Trophoblast cell (in vitro differentiated cells and primary cell): ENCODE results near the gene KPNA1.
A peak's percentile ranks its signal among the peaks of the same experiment; 100 is the strongest.

Experiments used
- DNase-seq, 2 donors: peaks; one replicate each; pipeline ENCODE4 v3.0.0-alpha.2; 2016
- H2AFZ ChIP-seq: 2 replicates; pipeline ENCODE4 v1.6.1; 2013; ENCODE audit warnings: low read length, moderate library complexity, mild to moderate bottlenecking; ENCODE audit not compliant: insufficient read depth, poor library complexity
- H2AK5ac ChIP-seq: 2 replicates; pipeline ENCODE4 v1.6.1; 2013; ENCODE audit warnings: mild to moderate bottlenecking, low read length
- H2BK120ac ChIP-seq: 2 replicates; pipeline ENCODE4 v1.6.1; 2013; ENCODE audit warnings: low read length, mild to moderate bottlenecking, moderate library complexity; ENCODE audit not compliant: insufficient read depth, poor library complexity
- H2BK12ac ChIP-seq: 2 replicates; pipeline ENCODE4 v1.6.1; 2013; ENCODE audit warnings: mild to moderate bottlenecking, low read length, moderate library complexity
- H2BK5ac ChIP-seq: 2 replicates; pipeline ENCODE4 v1.6.1; 2013; ENCODE audit warnings: low read length, low read depth, moderate library complexity, mild to moderate bottlenecking; ENCODE audit not compliant: poor library complexity
- H3K14ac ChIP-seq: 2 replicates; pipeline ENCODE4 v1.6.1; 2013; ENCODE audit warnings: mild to moderate bottlenecking, low read length
- H3K18ac ChIP-seq: 2 replicates; pipeline ENCODE4 v1.6.1; 2013; ENCODE audit warnings: mild to moderate bottlenecking, low read length
- H3K23ac ChIP-seq: 2 replicates; pipeline ENCODE4 v1.6.1; 2013; ENCODE audit warnings: low read length
- H3K27ac ChIP-seq: 2 replicates; pipeline ENCODE4 v1.5.1; 2013; ENCODE audit warnings: low read depth, mild to moderate bottlenecking, inconsistent platforms, low read length, moderate library complexity
- H3K27me3 ChIP-seq: 2 replicates; pipeline ENCODE4 v1.6.1; 2013; ENCODE audit warnings: inconsistent platforms, mild to moderate bottlenecking, low read length, moderate library complexity; ENCODE audit not compliant: insufficient read depth
- H3K36me3 ChIP-seq, 2 experiments: 1 replicate in 1 of 2; 2 replicates in 1 of 2; pipeline ENCODE4 v1.6.1; 2013; ENCODE audit warnings: low read length in 2 of 2, mild to moderate bottlenecking in 2 of 2, moderate library complexity in 1 of 2; ENCODE audit not compliant: insufficient read depth in 2 of 2, control insufficient read depth in 1 of 2
- H3K4ac ChIP-seq: 2 replicates; pipeline ENCODE4 v1.6.1; 2013; ENCODE audit warnings: low read depth, mild to moderate bottlenecking, low read length, moderate library complexity
- H3K4me1 ChIP-seq, 2 experiments: 1 replicate in 1 of 2; 2 replicates in 1 of 2; pipeline ENCODE4 v1.6.1; 2013; ENCODE audit warnings: low read length in 2 of 2, mild to moderate bottlenecking in 2 of 2, moderate library complexity in 1 of 2; ENCODE audit not compliant: insufficient read depth in 2 of 2, control insufficient read depth in 1 of 2
- H3K4me2 ChIP-seq: 2 replicates; pipeline ENCODE4 v1.6.1; 2013; ENCODE audit warnings: inconsistent platforms, mild to moderate bottlenecking, low read length, moderate library complexity
- H3K4me3 ChIP-seq: 2 replicates; pipeline ENCODE4 v1.5.1; 2013; ENCODE audit warnings: mild to moderate bottlenecking, low read depth, low read length, inconsistent platforms
- H3K79me1 ChIP-seq: one replicate; pipeline ENCODE4 v1.6.1; 2013; ENCODE audit warnings: low read length
- H3K79me2 ChIP-seq: 2 replicates; pipeline ENCODE4 v1.6.1; 2013; ENCODE audit warnings: low read length, mild to moderate bottlenecking; ENCODE audit not compliant: control insufficient read depth, insufficient read depth, poor library complexity
- H3K9ac ChIP-seq: 2 replicates; pipeline ENCODE4 v1.6.1; 2013; ENCODE audit warnings: mild to moderate bottlenecking, low read length
- H3K9me3 ChIP-seq: 2 replicates; pipeline ENCODE4 v1.6.1; 2013; ENCODE audit warnings: low read depth, mild to moderate bottlenecking, control low read depth, inconsistent platforms, low read length; ENCODE audit not compliant: insufficient read depth
- H4K12ac ChIP-seq: 2 replicates; pipeline ENCODE4 v1.6.1; 2013; ENCODE audit warnings: low read depth, mild to moderate bottlenecking, low read length, moderate library complexity
- H4K8ac ChIP-seq: 2 replicates; pipeline ENCODE4 v1.6.1; 2013; ENCODE audit warnings: low read depth, mild to moderate bottlenecking, low read length, moderate library complexity
- H4K91ac ChIP-seq: one replicate; pipeline ENCODE4 v1.6.1; 2013; ENCODE audit warnings: low read depth, mild to moderate bottlenecking, low read length, moderate library complexity
- WGBS: extraction: QIAGEN DNeasy Blood & Tissue Kit; methylation state at CpG from one replicate; pipeline ENCODE4 v1.1.7; 2013; ENCODE audit warnings: missing lambda C conversion rate; ENCODE audit not compliant: insufficient read length, insufficient coverage; ENCODE audit errors: extremely low coverage; 5-methylcytosine and 5-hydroxymethylcytosine counted together

Gene KPNA1

DNA sequence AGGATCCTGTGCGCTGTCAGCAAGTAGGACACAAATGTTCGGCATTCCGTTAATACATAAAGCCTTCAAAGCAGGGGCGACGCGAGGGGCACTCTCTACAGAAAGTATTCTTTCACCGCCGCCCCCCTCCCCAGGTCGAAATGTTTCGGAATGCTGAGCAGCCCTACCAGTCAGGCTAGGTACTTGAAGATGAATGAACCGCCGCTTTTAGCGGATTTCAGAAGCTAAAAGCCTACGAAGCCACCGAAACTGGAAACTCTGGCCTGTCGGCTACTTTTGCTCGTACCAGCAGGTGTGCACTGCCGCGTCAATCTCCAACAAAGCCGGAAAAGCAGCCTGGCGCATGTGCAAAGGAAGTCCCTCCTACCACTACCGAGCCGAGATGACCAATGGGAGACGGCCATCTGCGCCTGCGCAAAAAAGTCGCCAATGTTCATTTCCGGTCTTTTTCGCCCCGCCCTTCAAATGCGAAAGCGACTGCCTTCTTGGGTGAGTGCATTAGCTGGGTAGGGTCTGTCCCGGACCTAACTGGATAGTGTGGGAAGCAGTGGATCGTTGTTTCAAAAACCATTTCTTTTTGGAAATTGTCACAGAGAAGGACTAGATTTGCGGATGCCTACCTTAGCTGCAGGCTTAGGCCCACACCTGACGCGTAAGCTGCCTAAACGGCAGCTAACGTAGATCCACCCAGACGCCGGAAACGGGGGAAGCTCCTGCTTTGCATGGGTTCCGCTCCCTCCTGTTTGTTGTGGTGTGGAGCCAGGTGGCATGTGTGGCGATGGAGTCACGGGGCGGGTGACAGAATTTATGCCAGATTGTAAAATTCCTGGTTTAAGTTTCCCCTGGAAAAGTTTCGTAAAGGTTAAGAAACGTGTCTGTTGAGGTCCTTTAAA lies 98.7 kb downstream of the KPNA1 start, which contains the start of gene WDR5B:
WDR5B (minus strand) TSS at position 301 of the 893 bp plus-strand sequence. CDS start 534 bp downstream, outside the sequence.
- Histone ChIP-seq H4K8ac (peak within 1 kb of the TSS; percentile 95), H3K79me1 (peaks cover 8% of the 10 kb centered on the region), H3K27ac (peak within 1 kb of the TSS; percentile 87), H2AFZ (peak within 1 kb of the TSS; percentile 81), H3K27me3 (no peaks in the 10 kb centered on the region), H2BK5ac (peak within 1 kb of the TSS; percentile 94), H3K79me2 (peaks cover 3% of the 10 kb centered on the region), H3K14ac (peak within 1 kb of the TSS; percentile 79), H3K4me3 (peak within 1 kb of the TSS; percentile 79), H2AK5ac (peak within 1 kb of the TSS; percentile 35), H3K18ac (peak within 1 kb of the TSS; percentile 61), H3K4me1 (peaks cover 3 to 6% of the 10 kb centered on the region in 2 experiments), H3K36me3 (no peaks in the 10 kb centered on the region), H3K9me3 (no peaks in the 10 kb centered on the region), H2BK12ac (no peak within 1 kb of the TSS), H4K91ac (peak within 1 kb of the TSS; percentile 79), H3K23ac (no peak within 1 kb of the TSS), H2BK120ac (peak within 1 kb of the TSS; percentile 36), H3K9ac (peak within 1 kb of the TSS; percentile 93), H3K4me2 (peak within 1 kb of the TSS; percentile 90), H4K12ac (peak within 1 kb of the TSS; percentile 91), H3K4ac (peak within 1 kb of the TSS; percentile 44)
- WGBS = no CpG with 5 or more reads among the region's 48 CpGs
- DNase-seq = peak; percentile 99 to 100

DNA sequence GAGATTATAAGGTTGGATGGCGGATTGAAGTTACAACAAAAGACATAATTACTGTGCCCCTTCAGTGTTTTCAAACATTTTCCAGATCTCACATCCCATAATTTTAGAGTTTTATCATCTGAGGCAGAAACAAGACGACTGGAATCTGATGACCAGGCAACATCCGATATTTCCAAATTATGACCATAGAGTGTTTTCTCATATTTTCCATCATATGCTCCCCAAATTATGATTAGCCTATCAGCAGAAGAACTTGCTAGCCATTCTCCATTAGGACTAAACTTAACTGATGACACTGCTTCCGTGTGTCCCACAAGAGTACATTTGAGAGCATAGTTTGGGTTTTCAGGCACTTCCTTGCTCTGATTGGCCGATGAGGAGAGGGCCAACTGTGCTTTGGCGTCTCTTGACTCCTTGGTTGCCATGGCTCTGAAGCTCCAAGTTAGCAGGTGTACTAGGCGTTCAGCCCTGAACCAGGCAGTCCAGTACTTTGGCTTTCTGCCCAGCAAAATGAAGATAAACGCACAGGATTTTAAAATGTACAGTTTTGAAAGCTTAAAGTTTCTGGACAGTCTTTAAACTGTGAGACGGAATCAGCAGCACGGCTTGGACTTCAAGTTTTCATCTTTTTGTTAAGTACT lies 99.5 kb downstream of the KPNA1 start:
- H2BK12ac ChIP-seq = no peak overlapping the region
- no peak overlapping the region for H2BK5ac ChIP-seq
- no peaks in the 10 kb centered on the region for H3K27me3 ChIP-seq
- H2BK120ac ChIP-seq = no peak overlapping the region
- peak overlapping the region; percentile 90 for H3K4me2 ChIP-seq
- no CpG with 5 or more reads among the region's 10 CpGs for WGBS
- H3K36me3 ChIP-seq = no peaks in the 10 kb centered on the region
- peak overlapping the region; percentile 92 for H4K8ac ChIP-seq
- peak overlapping the region; percentile 44 for H3K4ac ChIP-seq
- peaks cover 3% of the 10 kb centered on the region for H3K79me2 ChIP-seq
- peak overlapping the region; percentile 79 for H3K14ac ChIP-seq
- DNase-seq = peak; percentile 37 to 59
- H4K12ac ChIP-seq = peak overlapping the region; percentile 90
- H4K91ac ChIP-seq = peak overlapping the region; percentile 68
- no peaks in the 10 kb centered on the region for H3K9me3 ChIP-seq
- peak overlapping the region; percentile 79 for H3K4me3 ChIP-seq
- H2AK5ac ChIP-seq = no peak overlapping the region
- H3K9ac ChIP-seq = peak overlapping the region; percentile 76
- peaks cover 8% of the 10 kb centered on the region for H3K79me1 ChIP-seq
- H3K27ac ChIP-seq = peak overlapping the region; percentile 53
- H3K18ac ChIP-seq = no peak overlapping the region
- H2AFZ ChIP-seq = peak overlapping the region; percentile 81
- no peak overlapping the region for H3K23ac ChIP-seq
- peaks cover 3 to 6% of the 10 kb centered on the region in 2 experiments for H3K4me1 ChIP-seq

DNA sequence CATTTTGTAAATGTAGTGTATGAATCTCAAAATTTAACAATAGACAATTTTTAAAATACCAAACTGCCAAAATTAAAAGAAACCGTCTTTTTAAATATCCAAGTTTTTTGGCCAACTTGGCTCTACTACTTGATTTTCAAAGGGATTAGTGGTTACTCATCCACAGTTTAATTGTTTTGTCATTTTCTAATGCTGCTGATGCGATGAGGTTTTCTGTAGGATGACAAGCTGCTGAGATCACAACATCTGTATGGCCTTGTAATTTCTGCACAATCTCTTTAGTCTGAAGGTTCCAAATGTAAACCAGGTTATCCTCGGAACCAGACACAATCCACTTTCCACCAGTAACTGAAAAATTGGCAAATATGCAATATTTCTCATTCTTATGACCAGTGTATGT lies 100.3 kb downstream of the KPNA1 start:
- Histone ChIP-seq H3K4ac (no peak overlapping the region), H3K79me2 (peaks cover 3% of the 10 kb centered on the region), H3K27me3 (no peaks in the 10 kb centered on the region), H3K9me3 (no peaks in the 10 kb centered on the region), H3K4me3 (no peak overlapping the region), H3K23ac (no peak overlapping the region), H4K12ac (no peak overlapping the region), H3K4me2 (no peak overlapping the region), H2AK5ac (no peak overlapping the region), H2BK12ac (no peak overlapping the region), H3K27ac (no peak overlapping the region), H3K14ac (no peak overlapping the region), H3K36me3 (peaks cover 1 to 4% of the 10 kb centered on the region in 2 experiments), H4K91ac (no peak overlapping the region), H2BK5ac (no peak overlapping the region), H3K79me1 (peaks cover 8% of the 10 kb centered on the region), H4K8ac (no peak overlapping the region), H3K9ac (no peak overlapping the region), H2AFZ (no peak overlapping the region), H3K4me1 (peaks cover 3 to 6% of the 10 kb centered on the region in 2 experiments), H2BK120ac (no peak overlapping the region), H3K18ac (no peak overlapping the region)
- no peak for DNase-seq
- WGBS = no CpG with 5 or more reads among the region's 3 CpGs

DNA sequence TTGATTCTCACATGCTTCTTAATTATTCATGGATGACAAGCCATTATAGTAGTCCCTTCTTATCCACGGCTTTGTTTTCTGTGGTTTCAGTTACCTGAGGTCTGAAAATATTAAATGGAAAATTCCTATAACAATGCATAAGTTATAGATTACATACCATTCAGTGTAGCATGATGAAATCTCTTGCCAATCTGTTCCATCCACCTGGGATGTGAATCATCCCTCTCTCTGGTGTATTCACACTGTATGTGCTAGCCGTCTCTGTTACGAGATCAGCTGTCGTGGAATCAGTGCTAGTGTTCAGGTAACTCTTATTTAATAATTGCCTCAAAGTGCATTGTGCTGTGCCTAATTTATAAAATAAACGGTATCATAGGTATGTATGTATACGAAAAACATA lies 104.1 kb downstream of the KPNA1 start:
- no peak overlapping the region for H2BK5ac ChIP-seq
- no peak overlapping the region for H2AK5ac ChIP-seq
- H3K9me3 ChIP-seq = no peaks in the 10 kb centered on the region
- H3K27me3 ChIP-seq = no peaks in the 10 kb centered on the region
- H3K23ac ChIP-seq = no peak overlapping the region
- no peak overlapping the region for H3K4ac ChIP-seq
- peaks cover 0 to 3% of the 10 kb centered on the region in 2 experiments for H3K4me1 ChIP-seq
- H3K14ac ChIP-seq = no peak overlapping the region
- WGBS = no CpG with 5 or more reads among the region's 6 CpGs
- H3K36me3 ChIP-seq = peaks cover 1 to 4% of the 10 kb centered on the region in 2 experiments
- no peak overlapping the region for H3K27ac ChIP-seq
- H3K4me3 ChIP-seq = no peak overlapping the region
- H3K9ac ChIP-seq = no peak overlapping the region
- DNase-seq = peak; percentile 27 to 66
- H4K12ac ChIP-seq = no peak overlapping the region
- H4K91ac ChIP-seq = no peak overlapping the region
- peaks cover 1% of the 10 kb centered on the region for H3K79me2 ChIP-seq
- no peak overlapping the region for H3K4me2 ChIP-seq
- no peak overlapping the region for H2BK120ac ChIP-seq
- H2AFZ ChIP-seq = no peak overlapping the region
- H2BK12ac ChIP-seq = no peak overlapping the region
- peaks cover under 1% of the 10 kb centered on the region for H3K79me1 ChIP-seq
- H4K8ac ChIP-seq = no peak overlapping the region
- H3K18ac ChIP-seq = no peak overlapping the region
